ENCODE data around the gene CHRNG.

Gene CHRNG

GRCh38 chr2:232523402-232523681, 16.1 kb upstream of the CHRNG start:
- H3K27ac ChIP-seq = no peak overlapping the region
- peaks cover 41% of the 10 kb centered on the region for H3K27me3 ChIP-seq (ENCODE audit: insufficient read depth, low read depth)
- no peak overlapping the region for H3K4me2 ChIP-seq
- no peaks in the 10 kb centered on the region for H3K36me3 ChIP-seq (ENCODE audit: insufficient read depth)
- H4K20me1 ChIP-seq (ENCODE audit: insufficient read depth) = no peaks in the 10 kb centered on the region
- TF ChIP-seq CTCF (conservative IDR thresholded peaks at IDR 0.05; ENCODE audit: low read depth, low read length) = no peak
- no peak overlapping the region for H2AFZ ChIP-seq (ENCODE audit: low read depth)
- H3K4me1 ChIP-seq (ENCODE audit: low read depth, poor library complexity, severe bottlenecking) = no peaks in the 10 kb centered on the region
- no peak overlapping the region for H3K4me3 ChIP-seq (IDR thresholded peaks at IDR 0.05; ENCODE audit: insufficient read depth, low read depth, low read length)
- H3K79me2 ChIP-seq (ENCODE audit: insufficient read depth, low read depth) = no peaks in the 10 kb centered on the region
- H3K9ac ChIP-seq = no peak overlapping the region

GRCh38 chr2:232523682-232524597, 15.6 kb upstream of the CHRNG start:
- H3K4me2 ChIP-seq = no peak overlapping the region
- no peaks in the 10 kb centered on the region for H3K36me3 ChIP-seq (ENCODE audit: insufficient read depth)
- TF ChIP-seq CTCF (conservative IDR thresholded peaks at IDR 0.05; ENCODE audit: low read depth, low read length) = peak; percentile 24; the same call in 1 of the 2 replicates
- H3K27me3 ChIP-seq (ENCODE audit: insufficient read depth, low read depth) = peaks cover 39% of the 10 kb centered on the region
- H3K27ac ChIP-seq = no peak overlapping the region
- no peaks in the 10 kb centered on the region for H4K20me1 ChIP-seq (ENCODE audit: insufficient read depth)
- no peak overlapping the region for H3K4me3 ChIP-seq (IDR thresholded peaks at IDR 0.05; ENCODE audit: insufficient read depth, low read depth, low read length)
- no peak overlapping the region for H2AFZ ChIP-seq (ENCODE audit: low read depth)
- no peaks in the 10 kb centered on the region for H3K79me2 ChIP-seq (ENCODE audit: insufficient read depth, low read depth)
- H3K9ac ChIP-seq = no peak overlapping the region
- no peaks in the 10 kb centered on the region for H3K4me1 ChIP-seq (ENCODE audit: low read depth, poor library complexity, severe bottlenecking)

- Histone ChIP-seq H2AFZ (ENCODE audit: low read depth) (no peak overlapping the region), H3K36me3 (ENCODE audit: insufficient read depth) (no peaks in the 10 kb centered on the region), H3K27me3 (ENCODE audit: insufficient read depth, low read depth) (peaks cover 36% of the 10 kb centered on the region), H3K79me2 (ENCODE audit: insufficient read depth, low read depth) (no peaks in the 10 kb centered on the region), H3K4me1 (ENCODE audit: low read depth, poor library complexity, severe bottlenecking) (no peaks in the 10 kb centered on the region), H3K27ac (no peak overlapping the region), H3K4me2 (no peak overlapping the region), H3K9ac (no peak overlapping the region), H3K4me3 (IDR thresholded peaks at IDR 0.05; ENCODE audit: insufficient read depth, low read depth, low read length) (no peak overlapping the region), H4K20me1 (ENCODE audit: insufficient read depth) (no peaks in the 10 kb centered on the region)
- TF ChIP-seq CTCF (conservative IDR thresholded peaks at IDR 0.05; ENCODE audit: low read depth, low read length) = no peak
These were observed 14.7 kb upstream of the CHRNG start for GRCh38 chr2:232524771-232525170.

GRCh38 chr2:232525199-232525598, 14.3 kb upstream of the CHRNG start:
- H2AFZ ChIP-seq (ENCODE audit: low read depth) = no peak overlapping the region

More at GRCh38 chr2:232525199-232525598, 14.3 kb upstream of the CHRNG start:
- Histone ChIP-seq H3K79me2 (ENCODE audit: insufficient read depth, low read depth) (no peaks in the 10 kb centered on the region), H3K36me3 (ENCODE audit: insufficient read depth) (no peaks in the 10 kb centered on the region), H3K4me1 (ENCODE audit: low read depth, poor library complexity, severe bottlenecking) (no peaks in the 10 kb centered on the region), H3K4me3 (IDR thresholded peaks at IDR 0.05; ENCODE audit: insufficient read depth, low read depth, low read length) (no peak overlapping the region), H4K20me1 (ENCODE audit: insufficient read depth) (no peaks in the 10 kb centered on the region), H3K4me2 (no peak overlapping the region), H3K27me3 (ENCODE audit: insufficient read depth, low read depth) (peaks cover 36% of the 10 kb centered on the region), H3K9ac (no peak overlapping the region), H3K27ac (no peak overlapping the region)
- TF ChIP-seq CTCF (conservative IDR thresholded peaks at IDR 0.05; ENCODE audit: low read depth, low read length) = no peak

Data from KMS-11 (cell line).